Central memory CD4-positive, alpha-beta T cell (primary cell): ENCODE measurements around the gene CACFD1.

Experiments used
- DNase-seq: peaks from one replicate; pipeline ENCODE4 v3.0.0; 2022

CACFD1 gene

GRCh38 chr9:133484671-133485437, 25.1 kb downstream of the CACFD1 start:
- no peak for DNase-seq

- no peak for DNase-seq
Observed at GRCh38 chr9:133485531-133486260, 25.9 kb downstream of the CACFD1 start.

GRCh38 chr9:133487331-133487725, 27.6 kb downstream of the CACFD1 start:
- no peak for DNase-seq

- no peak for DNase-seq
Observed at GRCh38 chr9:133488686-133489252, 29.0 kb downstream of the CACFD1 start.

- DNase-seq, result no peak
Observed at GRCh38 chr9:133489253-133490190, 29.7 kb downstream of the CACFD1 start.

GRCh38 chr9:133490201-133490681, 30.5 kb downstream of the CACFD1 start:
- DNase-seq, result no peak

GRCh38 chr9:133490865-133491655, 31.3 kb downstream of the CACFD1 start:
- DNase-seq, result no peak

GRCh38 chr9:133491656-133491925, 31.8 kb downstream of the CACFD1 start:
- no peak for DNase-seq

GRCh38 chr9:133492061-133493021, 32.6 kb downstream of the CACFD1 start:
- DNase-seq, result no peak

- DNase-seq, result no peak
Observed at GRCh38 chr9:133493428-133493827, 33.6 kb downstream of the CACFD1 start.

- DNase-seq, result no peak
Observed at GRCh38 chr9:133493845-133494540, 34.2 kb downstream of the CACFD1 start.

GRCh38 chr9:133494636-133495326, 35.0 kb downstream of the CACFD1 start:
- DNase-seq, result no peak

- no peak for DNase-seq
Observed at GRCh38 chr9:133495327-133496293, 35.8 kb downstream of the CACFD1 start.

GRCh38 chr9:133496861-133497842, 37.4 kb downstream of the CACFD1 start:
- no peak for DNase-seq

GRCh38 chr9:133499132-133499891, 39.5 kb downstream of the CACFD1 start:
- no peak for DNase-seq

- no peak for DNase-seq
Observed at GRCh38 chr9:133499892-133500270, 40.1 kb downstream of the CACFD1 start.
